Kasumi-1 (cell line): Measurements from ENCODE around the gene ETS2.
A peak's percentile ranks its signal among the peaks of the same experiment; 100 is the strongest.
"Not testable (repeated sequence)": the region's sequence is repeated elsewhere in the genome, so short reads cannot be mapped to it uniquely, and the experiment has no call there.

Experiments
- DNase-seq, 2 experiments: peaks; one replicate each; lab custom pipeline; 2025; lab: John Stamatoyannopoulos, UW

Gene ETS2

DNA sequence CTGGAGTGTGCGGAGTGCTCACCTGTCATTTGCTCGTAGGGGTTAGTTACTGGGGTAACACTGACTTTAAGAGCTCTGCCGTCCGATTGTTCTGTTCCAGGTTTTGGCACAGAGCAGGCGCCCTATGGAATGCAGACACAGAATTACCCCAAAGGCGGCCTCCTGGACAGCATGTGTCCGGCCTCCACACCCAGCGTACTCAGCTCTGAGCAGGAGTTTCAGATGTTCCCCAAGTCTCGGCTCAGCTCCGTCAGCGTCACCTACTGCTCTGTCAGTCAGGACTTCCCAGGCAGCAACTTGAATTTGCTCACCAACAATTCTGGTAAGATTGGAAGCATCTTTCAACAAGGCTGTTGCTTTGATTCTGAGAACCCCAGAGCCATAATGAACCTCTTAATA, 12.6 kb downstream of the ETS2 start:
- DNase-seq: no peak

DNA sequence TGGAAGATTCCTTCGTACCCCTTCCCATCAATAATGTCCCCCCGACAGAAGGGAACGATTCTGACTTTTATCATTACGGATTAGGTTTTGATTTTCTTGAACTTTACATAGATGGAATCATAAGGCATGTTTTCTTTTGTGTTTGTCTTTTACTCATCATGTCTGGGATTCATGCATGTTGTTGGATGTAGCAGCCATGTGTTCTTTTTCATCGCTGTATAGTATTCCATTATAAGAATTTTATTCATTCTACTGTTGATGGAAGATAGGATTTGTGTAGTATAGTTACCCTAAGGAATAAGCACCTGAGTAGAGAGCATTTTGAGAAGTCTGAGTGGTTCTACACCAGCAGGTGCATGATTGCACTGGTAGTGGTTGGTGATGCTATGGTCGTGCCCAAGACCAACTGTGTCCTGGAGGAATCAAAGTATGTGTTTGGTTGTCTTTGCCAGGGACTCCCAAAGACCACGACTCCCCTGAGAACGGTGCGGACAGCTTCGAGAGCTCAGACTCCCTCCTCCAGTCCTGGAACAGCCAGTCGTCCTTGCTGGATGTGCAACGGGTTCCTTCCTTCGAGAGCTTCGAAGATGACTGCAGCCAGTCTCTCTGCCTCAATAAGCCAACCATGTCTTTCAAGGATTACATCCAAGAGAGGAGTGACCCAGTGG, 13.5 kb downstream of the ETS2 start:
- DNase-seq: no peak

DNA sequence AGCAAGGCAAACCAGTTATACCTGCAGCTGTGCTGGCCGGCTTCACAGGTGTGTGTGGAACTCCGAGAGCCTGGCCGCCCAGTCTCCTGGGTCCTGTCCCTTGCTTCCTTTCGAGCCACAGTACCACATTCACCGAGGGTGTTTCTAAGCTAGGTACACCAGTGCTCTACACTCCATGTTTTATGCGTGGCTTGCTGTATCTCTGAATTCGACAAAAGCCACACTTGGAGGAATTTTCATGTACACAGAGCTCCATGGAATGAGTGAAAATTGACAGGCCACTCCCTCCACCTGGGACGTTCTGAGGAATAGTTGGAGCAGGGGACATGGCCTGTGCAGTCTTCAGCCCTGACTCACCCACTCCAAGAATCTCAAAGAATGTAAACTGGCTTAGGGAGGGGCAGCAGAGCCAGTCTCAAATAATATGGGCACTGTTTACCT, 14.0 kb downstream of the ETS2 start:
- no peak for DNase-seq

DNA sequence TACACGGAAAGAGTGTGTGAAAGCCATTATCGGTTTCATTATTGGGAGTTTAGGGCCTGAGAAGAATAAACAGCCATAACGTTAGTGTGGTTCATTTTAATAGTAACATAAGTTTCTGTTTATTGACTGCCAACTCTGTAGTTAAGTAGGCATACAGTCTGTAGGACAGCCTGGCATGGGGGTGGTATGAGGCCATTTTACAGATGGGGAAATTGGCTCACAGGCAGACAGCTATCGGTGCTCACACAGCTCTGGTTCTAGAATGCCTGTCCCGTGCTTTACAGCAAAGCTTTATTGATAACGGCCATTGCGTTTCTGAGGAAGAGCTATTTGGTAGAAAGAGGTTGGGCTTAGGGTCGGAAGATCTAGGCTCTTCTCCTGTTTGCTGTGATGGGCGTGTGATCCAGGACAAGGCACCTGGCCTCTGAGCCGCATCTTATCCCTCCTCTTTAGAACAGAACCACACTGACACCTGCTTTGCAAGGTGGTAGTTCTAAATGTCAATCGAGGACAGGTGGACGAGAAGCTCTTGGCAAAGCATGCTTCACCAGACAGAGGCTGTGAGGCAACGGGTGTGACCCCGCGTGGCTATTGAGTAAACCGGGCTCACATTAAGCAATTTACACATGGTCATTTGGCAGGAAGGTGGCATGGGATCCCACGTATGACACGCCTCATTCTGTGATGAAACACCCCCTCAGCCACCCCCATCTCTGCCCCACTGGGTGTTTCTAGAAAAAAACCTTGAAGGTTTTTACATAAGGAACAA, 14.9 kb downstream of the ETS2 start:
- DNase-seq: no peak

DNA sequence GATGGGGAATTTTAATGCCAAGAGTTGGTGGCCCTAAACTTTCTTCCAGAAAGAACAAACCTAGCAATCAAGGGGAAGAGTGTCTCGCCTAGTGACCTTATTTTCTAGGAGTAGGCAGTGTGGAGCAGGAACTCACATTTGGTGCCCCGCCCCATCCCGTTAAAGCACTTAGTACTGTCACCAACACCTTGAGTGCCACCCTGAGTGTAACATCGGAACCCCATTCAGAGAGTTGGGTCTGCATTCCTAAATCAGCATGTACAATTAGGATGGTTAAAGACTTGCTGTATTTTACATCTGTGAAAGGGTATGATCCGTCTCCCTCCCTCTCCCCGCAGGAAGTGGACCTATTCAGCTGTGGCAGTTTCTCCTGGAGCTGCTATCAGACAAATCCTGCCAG, 15.5 kb downstream of the ETS2 start:
- no peak for DNase-seq

DNA sequence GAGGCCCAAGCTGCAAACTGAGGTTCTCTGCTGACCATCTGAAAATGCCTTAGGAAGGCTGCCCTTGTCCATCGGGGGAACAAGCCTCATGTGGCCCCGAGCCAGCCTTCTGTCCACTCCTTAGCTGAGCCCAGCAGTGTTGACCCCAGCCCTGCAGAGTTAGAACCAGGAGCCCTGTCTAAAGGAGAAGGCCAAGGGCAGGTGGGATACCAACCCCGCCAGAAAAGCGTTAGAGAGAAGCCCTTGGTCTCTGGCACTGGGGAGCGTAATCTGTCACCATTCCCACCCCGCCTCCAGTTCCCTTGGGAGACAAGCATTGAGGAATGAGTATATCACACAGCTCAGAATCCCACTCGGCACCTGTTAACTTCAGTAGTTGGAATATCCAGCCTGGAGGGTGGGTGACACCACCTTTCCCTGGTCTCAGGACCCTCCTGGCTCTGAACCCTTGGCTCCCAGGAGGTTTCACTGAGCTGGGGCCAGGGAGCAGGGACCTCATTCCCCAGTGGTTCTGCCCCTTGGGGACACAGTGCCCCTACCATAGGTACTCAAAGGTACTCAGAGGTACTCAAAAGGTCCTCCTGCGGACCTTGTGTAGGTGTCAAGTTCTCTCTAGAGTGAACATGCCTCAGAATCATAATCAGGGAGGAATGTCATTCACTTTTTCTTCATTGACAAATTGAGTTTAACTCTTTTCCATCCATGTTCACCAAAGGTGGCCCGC, 16.4 kb downstream of the ETS2 start:
- no peak for DNase-seq

DNA sequence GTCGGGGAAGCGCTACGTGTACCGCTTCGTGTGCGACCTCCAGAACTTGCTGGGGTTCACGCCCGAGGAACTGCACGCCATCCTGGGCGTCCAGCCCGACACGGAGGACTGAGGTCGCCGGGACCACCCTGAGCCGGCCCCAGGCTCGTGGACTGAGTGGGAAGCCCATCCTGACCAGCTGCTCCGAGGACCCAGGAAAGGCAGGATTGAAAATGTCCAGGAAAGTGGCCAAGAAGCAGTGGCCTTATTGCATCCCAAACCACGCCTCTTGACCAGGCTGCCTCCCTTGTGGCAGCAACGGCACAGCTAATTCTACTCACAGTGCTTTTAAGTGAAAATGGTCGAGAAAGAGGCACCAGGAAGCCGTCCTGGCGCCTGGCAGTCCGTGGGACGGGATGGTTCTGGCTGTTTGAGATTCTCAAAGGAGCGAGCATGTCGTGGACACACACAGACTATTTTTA, 17.1 kb downstream of the ETS2 start:
- no peak for DNase-seq

DNA sequence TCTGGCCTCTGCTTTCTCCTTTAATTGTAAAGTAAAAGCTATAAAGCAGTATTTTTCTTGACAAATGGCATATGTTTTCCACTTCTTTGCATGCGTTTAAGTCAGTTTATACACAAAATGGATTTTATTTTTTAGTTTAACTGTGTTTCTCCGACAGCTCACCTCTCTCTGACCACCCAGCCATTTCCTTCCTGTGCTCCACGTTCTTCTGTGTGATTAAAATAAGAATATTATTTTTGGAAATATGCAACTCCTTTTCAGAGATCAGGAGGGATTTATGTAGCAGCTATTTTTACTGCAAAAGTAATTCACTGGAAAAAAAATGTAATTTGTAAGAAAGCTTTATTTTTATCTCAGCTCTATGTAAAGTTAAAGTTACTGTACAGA, 18.0 kb downstream of the ETS2 start:
- no peak for DNase-seq

DNA sequence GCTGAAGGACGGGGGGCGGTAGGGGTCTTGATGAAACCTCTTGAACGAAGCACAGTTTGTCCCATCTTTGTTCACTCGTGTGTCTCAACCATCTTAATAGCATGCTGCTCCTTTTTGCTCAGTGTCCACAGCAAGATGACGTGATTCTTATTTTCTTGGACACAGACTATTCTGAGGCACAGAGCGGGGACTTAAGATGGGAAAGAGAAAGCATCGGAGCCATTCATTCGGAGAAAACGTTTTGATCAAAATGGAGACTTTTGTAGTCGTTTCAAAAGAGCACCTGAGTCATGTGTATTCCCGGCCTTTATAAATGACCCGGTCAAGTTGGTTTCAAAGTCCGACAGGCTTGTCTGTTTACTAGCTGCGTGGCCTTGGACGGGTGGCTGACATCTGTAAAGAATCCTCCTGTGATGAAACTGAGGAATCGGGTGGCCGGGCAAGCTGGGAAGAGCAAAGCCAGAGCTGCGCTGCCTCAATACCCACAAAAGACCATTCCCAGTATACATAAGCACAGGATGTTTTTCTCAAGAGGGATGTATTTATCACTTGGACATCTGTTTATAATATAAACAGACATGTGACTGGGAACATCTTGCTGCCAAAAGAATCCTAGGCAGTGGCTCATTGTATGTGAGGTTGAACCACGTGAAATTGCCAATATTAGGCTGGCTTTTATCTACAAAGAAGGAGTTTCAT, 18.5 kb downstream of the ETS2 start:
- DNase-seq: no peak

DNA sequence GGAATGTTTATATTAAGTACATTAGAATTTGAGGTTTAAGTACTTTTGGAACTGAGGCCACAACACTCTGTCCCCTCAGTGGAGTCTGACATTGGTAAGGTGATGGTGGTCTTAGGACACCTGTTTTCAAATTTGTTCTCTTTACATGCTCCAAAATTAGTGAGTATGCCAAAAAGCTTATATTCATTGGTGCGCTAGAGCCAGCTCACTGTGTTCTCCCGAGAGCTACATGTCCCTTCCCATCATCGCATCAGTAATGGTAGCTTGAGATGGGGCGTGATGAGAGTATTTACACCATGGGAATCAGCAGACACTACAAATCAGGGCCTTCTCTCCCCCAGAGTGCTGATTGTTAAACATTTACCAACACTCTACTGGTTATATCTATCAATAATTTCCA, 19.5 kb downstream of the ETS2 start:
- no peak for DNase-seq

DNA sequence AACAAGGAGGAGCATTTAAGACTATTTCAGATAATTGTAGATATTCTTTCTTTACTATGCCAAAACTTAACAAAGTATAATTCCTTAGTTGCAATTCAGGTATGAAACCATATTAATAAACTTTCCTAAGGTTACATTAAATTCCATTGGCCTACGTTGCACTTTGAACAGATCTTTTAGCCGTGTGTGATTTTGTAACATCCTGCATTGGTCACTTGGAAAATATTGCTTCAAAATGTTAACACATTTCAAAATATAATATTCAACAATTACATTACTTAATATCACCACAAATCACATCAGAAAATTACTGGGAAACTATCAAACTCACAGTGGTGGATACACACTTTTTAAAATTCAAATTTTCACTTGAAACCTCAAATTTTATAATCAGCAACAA, 20.2 kb downstream of the ETS2 start:
- DNase-seq: no peak

DNA sequence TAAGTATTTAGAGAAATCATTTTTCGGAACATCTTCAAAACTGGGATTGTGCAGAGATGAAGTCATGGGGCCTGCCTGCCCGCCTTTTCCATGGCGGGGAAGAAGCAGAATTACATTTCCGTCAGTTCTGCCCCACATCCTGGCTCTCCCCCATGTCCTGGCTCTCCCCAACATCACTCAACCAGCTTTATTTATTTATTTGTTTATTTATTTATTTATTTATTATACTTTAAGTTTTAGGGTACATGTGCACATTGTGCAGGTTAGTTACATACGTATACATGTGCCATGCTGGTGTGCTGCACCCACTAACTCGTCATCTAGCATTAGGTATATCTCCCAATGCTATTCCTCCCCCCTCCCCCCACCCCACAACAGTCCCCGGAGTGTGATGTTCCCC, 22.4 kb downstream of the ETS2 start:
- DNase-seq: not testable (repeated sequence)

DNA sequence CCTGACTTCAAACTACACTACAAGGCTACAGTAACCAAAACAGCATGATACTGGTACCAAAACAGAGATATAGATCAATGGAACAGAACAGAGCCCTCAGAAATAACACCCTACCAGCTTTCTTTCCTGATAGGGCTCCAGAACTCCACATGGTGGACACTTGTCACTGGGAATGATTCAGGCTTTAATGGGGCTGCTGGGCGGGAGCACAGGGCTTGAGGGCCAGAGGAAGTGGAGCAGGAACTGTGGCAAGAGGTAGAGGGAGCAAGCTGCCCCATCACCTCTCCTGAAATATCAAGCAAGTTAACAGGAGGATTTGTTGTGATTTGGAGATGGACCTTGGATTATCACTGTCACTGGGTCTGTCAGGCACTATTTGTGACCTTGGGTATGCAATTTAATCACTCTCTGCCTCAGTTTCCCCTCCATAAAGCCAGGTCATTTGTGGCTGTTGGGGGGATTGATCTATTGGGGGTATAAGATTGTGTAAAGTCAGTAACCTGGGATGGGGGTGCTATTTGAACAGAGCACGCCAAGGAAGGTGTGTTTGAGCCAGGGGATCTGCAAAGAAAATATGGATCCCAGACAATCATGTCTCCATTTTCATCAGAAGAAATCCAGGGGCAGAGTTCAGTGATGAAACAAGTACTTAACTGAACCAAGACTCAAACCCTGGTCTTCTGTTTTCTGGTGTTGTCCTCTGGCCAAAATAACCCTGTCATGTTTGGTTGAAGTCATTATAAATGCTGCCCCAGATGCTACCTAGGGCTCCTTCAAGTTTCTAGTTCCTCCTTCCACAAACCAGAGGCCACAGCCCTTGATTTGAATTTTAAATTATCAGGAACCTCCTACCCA, 25.2 kb downstream of the ETS2 start:
- peak; percentile 87 to 89 for DNase-seq

DNA sequence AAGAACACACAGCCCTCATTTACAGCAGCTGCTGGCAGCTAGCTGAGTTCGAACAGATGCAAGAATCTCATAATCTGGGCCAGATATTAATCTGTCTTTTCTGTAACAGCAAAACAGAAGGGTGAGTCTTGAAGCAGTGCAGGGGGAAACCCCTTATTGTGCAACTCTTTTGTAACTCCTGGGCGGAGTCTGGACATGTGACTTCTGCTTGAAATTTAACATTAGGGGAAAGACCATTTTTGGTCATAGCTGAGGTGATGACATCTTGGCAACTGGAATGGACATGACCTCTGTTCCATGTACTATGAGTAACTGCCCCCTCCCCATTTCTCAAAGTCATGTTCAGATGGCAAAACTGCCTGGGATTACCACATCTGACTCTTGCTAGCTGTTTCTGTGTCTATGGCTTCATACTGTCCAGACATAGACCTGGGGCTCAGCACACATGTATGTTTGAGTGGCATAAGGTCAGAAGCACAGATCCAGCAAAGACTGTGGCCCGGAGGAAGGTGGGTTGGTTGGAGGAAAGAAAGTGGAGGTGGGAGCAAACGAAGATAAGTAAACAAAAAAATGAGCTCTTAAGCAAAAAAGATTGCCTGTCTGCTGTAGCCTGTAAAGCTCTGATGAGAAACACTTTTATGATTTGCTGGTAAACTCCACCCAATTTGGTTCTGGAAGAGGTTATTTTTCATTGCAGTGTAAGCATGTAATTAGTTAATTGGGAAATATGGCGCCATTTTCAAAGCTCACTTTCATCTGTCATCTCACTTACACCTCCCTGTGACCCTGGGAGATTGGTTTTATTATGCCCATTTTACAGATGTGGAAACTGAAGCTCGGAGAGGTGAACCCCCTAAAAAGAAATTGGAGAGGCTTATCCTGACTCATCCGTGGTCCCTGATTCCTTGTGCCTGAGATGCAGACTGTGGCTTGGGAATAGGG, 26.1 kb downstream of the ETS2 start:
- DNase-seq: peak; percentile 87 to 89

DNA sequence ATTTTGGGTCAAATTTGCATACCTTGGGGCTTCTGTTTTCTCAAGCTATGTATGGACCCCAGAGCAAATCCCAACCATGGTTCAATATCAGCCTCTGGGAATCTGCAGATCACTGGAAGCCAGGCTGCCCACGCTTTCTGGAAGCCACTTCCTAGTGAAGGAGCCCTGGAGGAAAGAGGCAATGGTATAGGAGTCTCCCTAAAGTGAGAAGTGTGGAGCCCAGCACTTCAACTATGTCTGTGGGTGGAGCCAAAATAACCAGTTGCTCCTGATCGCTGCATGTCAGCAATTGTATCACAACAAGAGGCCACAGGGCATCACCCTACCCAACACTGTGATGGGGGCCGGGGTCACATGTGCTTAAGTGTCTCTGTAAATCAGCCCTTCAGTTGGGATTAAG, 26.9 kb downstream of the ETS2 start:
- DNase-seq: no peak

DNA sequence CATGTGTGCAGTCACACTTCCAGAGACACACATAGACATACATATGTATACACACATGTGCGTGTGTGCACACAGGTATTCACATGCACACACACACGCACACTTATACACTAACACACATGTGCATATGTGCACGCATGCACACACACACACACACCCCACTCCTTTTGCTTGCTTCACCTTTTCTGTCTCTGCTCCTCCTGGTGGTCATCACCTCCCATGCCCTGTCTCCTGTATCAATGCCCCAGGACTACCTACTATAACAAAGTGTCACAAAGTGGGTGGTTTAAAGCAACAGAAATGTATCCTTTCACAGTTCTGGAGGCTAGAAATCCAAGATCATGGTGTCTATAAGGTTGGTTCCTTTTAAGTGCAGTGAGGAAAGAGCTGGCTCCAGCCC, 27.4 kb downstream of the ETS2 start:
- DNase-seq: no peak

DNA sequence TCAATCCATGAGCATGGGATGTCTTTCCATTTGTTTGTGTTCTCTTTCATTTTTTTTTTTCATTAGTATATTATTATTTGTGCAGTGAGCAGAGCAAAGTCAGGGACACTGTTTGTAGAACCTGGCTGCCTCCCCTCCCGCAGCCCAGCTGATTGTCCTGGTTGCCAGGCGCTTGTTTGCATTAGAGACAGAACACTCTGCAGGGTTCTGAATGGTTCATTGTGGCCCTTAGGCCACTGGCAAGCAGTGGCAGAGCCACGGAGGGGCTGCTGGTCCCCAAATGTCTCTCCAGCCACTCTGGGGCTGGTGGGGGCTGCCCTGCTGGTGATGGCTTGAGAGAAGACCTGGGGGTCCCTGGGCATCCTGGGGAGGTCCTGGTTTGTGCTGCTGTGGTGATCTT, 29.0 kb downstream of the ETS2 start:
- no peak for DNase-seq

DNA sequence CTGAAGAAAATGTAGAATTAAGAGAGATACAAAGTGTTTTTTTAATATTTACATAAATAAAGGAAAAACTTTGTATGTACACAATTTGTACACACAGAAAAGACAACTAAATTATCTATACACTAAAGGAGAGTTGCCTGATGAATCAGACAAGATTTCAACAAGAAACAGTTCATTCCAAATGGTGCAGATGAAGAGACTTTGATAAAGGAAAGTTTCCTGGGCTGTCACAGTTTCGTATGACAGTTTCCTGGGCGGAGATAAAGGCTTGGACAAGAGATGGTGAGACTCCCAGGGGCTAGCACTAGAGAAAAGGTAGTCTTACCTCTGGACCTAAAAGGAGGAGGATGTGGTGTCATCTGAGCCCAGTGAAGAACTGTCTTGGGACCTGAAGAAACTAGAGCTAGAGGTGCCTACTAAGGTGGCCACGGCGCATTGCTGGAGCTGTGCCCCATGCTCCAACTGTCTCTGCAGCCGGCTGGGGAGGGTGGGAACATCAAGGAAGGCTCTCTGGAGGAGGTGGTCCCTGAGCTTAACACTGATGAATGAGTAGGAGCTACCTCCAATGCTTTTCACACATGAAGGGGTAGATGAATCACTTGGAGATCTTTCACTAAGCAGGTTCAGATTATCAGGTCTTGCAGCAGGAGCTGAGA, 32.2 kb downstream of the ETS2 start:
- no peak for DNase-seq

DNA sequence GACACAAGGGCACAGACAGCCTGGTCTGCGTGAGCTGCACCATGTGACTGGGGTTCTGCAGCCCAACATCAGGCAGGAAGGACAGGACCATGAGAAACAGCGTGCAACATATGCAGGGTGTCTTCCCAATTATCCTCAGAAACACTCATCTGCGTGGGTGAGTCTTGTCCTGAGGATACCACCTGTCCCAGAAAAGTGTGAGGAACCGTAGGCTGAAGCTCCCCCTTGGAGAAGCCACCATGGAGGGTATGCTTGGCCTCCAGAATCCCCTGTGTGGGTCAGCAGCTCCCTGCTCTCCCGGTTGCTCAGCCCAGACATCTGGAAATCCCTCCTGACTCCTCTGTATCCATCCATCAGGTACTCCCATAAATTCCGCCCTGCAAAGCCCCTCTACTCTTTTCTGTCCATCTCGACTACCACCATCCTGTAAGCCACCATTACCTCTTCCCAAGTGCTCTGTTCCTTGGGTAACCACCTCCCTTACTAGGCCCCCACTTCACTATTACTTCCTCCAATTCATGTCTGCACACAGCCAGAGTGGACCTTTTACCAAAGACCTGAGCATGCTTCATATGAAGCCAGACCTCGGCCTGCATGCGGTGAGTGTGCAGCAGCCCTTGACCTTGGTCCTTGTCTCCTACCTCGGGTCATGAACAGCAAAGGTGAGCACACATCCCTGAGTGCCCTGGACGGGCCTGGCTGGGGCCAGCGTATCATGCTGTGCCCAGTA, 33.0 kb downstream of the ETS2 start:
- DNase-seq: no peak
